IPS-11a (cell line): ENCODE data around the gene SAMD11.

Experiments
- H3K4me3 ChIP-seq: one replicate; pipeline ENCODE4 v1.5.1; 2013; ENCODE audit warnings: low read depth, low read length, control low read depth

Gene SAMD11

GRCh38 chr1:932173-932510, 8.4 kb downstream of the SAMD11 start:
- no peak overlapping the region for H3K4me3 ChIP-seq

- H3K4me3 ChIP-seq, result no peak overlapping the region
These were observed 9.3 kb downstream of the SAMD11 start for GRCh38 chr1:932776-933602.

GRCh38 chr1:933603-933940, 9.8 kb downstream of the SAMD11 start:
- H3K4me3 ChIP-seq, result no peak overlapping the region

GRCh38 chr1:934991-935750, 11.4 kb downstream of the SAMD11 start:
- no peak overlapping the region for H3K4me3 ChIP-seq

GRCh38 chr1:935751-936231, 12.1 kb downstream of the SAMD11 start:
- no peak overlapping the region for H3K4me3 ChIP-seq

- H3K4me3 ChIP-seq, result no peak overlapping the region
These were observed 12.9 kb downstream of the SAMD11 start for GRCh38 chr1:936348-937264.

- H3K4me3 ChIP-seq, result no peak overlapping the region
These were observed 13.8 kb downstream of the SAMD11 start for GRCh38 chr1:937521-937920.

- H3K4me3 ChIP-seq, result no peak overlapping the region
These were observed 14.5 kb downstream of the SAMD11 start for GRCh38 chr1:938088-938683.

GRCh38 chr1:938711-939489, 15.2 kb downstream of the SAMD11 start:
- no peak overlapping the region for H3K4me3 ChIP-seq

GRCh38 chr1:939511-940106, 15.9 kb downstream of the SAMD11 start:
- no peak overlapping the region for H3K4me3 ChIP-seq

GRCh38 chr1:940107-941014, 16.6 kb downstream of the SAMD11 start:
- H3K4me3 ChIP-seq, result no peak overlapping the region

- H3K4me3 ChIP-seq, result peak overlapping the region; percentile 2
These were observed 17.4 kb downstream of the SAMD11 start for GRCh38 chr1:941015-941587.

- no peak overlapping the region for H3K4me3 ChIP-seq
These were observed 18.1 kb downstream of the SAMD11 start for GRCh38 chr1:941588-942383.

GRCh38 chr1:942411-942821, 18.7 kb downstream of the SAMD11 start:
- peak overlapping the region; percentile 8 for H3K4me3 ChIP-seq

- no peak overlapping the region for H3K4me3 ChIP-seq
These were observed 19.3 kb downstream of the SAMD11 start for GRCh38 chr1:942864-943533.

- H3K4me3 ChIP-seq, result no peak overlapping the region
These were observed 20.0 kb downstream of the SAMD11 start for GRCh38 chr1:943545-944340.
